Stimulated activated CD4-positive, alpha-beta T cell treated with anti-CD3 and anti-CD28 coated beads, TNF-alpha, amount 100 ng/mL, for 4 hours (primary cell): Measurements from ENCODE around the gene SGK2.
A peak's percentile ranks its signal among the peaks of the same experiment; 100 is the strongest.

Experiments used
- DNase-seq, 3 experiments: peaks; one replicate each; pipeline ENCODE4 v3.0.0-alpha.2; 2020; ENCODE audit warnings: low read depth in 3 of 3

SGK2 gene

DNA sequence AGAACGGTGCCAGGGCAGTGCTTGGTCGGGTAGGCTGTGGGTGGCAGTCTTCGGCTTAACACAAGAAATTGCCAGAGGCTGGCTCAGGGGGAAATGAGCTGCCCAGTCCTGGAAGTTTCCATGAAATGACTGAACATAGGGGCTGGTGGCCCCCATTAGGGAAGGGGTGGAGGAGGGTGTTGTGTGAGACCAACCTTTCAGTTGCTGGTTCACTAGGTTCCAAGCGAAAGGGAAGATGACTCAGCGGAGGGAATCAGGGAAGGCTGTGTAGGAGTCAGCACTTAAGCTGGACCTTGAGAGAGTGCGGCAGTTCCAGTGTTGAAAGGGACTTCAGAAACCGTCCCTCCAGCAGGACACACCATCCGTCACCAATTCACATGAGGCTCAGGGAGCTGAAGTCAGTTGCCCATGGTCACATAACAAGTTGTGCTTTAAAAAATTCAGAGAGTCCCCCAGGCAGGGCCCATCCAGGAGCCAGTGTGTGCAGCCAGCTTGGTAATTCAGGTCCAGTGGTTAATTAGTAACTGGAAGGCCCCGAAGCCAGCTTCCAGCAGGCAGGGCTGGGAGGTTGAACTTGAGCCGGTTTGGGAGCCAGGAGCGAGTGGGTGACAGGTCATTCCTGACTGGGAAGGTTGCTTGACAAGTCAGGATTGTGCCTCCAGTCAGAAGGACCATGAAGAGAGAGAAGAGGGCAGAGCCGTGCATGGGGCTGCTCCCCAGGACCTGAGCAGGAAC is at the start of gene SGK2:
SGK2 (plus strand) TSS at position 616 of the 735 bp plus-strand sequence. CDS start 7,469 bp downstream, outside the sequence.
- no peak for DNase-seq

DNA sequence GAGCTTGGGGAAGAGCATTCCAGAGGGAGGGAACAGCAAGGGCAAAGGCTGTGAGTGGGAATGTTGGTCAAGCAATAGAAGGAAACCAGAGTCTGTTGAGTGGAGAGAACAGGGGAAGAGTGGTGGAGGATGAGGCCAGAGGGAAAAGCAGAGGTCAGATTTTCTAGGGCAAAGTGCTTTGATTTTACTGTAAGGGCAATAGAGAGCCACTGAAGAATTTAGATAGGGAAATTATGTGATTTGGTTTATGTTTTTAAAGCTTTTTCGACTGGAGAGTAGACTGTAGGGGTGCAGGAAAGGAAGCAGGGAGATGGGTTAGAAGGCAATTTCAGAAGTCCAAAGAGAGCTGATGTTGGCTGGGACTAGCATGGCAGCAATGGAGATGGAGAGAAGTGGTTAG is 46.9 kb upstream of the SGK2 start:
- no peak for DNase-seq

DNA sequence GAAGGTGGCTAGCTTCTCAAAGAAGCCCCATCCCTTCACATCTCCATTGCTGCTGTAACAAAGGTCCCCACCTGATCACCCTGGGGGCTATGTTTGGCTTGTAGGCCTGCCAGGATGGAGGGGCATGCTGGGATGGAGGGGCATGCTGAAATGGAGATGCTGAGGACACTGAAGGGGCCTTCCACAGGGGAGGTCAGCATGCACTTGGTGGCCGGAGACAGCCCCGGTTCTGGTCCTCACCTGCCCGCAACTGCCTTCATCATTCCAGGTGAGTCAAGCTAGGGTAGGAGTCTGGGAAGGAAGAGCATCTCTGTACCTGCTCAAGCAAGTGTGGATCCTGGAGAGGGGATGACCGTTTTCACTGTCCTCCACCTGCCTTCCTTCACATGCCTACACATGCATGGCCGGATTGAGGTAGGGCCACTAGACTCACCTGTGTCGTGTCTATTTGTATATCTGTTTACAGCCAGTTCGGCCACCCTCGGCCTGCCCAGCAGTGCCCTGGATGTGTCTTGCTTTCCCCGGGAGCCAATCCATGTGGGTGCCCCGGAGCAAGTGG is 45.4 kb upstream of the SGK2 start:
- no peak for DNase-seq

DNA sequence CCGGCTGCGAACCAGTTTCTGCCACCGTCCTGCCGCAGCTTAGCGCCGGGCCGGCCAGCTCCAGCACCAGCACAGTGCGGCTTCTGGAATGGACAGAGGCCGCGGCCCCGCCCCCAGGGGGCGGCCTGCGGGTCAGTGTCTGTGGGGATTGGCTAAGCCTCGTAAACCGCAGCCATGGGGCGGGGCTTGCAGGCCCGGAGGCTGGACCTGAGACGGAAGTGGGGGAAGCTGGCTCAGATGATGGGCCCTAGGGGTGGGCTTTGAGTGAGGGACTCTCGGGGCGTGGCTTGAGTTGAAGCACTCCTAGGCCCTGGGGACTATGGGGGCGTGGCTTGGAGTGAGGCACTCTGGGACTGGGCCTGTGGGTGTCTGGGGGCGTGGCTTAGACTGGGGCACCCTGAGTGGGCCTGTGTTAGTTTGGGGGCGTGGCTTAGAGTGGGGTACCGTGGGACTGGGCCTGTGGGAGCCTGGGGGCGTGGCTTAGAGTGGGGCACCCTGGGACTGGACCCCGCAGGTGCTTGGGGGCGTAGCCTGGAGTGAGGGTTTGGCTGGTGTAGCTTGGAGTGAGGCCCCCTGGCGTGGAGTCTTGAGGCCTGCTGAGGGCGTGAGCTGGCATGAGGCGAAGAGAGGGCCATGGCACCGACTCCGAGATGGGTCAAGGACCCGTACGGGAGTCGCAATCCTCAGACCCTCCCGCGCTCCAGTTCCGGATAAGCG is 44.7 kb upstream of the SGK2 start:
- peak; percentile 68 to 83 (median 83) for DNase-seq

DNA sequence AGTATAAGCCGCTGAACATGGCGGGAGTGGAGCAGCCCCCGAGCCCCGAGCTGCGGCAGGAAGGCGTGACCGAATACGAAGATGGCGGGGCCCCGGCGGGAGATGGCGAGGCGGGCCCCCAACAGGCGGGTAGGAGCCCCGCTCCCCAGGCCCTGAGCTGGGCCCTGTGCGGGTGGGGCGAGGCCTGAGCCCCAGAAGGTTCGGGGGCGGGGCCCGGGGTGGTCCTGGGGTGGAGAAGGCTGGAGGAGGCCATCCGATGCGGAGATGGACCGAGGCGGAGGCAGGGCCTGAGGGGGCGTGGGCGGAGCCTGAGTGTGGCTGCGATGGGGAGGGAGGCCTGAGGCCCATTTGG is 44.2 kb upstream of the SGK2 start:
- DNase-seq, result peak in 1 of 3 experiments; percentile 18

DNA sequence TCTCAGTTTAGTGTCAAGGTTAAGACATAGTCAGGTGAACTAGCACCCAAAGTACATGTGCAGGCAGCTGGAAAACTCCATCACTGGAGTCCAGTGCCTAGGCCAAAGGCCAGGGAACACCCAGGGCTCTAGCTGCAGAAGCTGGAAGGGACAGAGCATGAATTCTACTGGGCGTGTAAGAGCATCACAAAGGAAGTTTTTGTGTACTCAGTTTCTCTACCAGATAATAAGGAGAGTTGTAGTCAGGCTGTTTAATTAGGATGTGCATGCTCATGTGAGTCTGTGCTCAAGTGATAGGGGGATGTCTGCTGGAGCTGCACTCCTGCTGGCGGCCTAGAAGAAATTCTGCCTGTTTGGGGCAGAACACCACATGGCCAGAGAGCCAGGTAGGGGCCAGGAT is 43.2 kb upstream of the SGK2 start:
- no peak for DNase-seq

DNA sequence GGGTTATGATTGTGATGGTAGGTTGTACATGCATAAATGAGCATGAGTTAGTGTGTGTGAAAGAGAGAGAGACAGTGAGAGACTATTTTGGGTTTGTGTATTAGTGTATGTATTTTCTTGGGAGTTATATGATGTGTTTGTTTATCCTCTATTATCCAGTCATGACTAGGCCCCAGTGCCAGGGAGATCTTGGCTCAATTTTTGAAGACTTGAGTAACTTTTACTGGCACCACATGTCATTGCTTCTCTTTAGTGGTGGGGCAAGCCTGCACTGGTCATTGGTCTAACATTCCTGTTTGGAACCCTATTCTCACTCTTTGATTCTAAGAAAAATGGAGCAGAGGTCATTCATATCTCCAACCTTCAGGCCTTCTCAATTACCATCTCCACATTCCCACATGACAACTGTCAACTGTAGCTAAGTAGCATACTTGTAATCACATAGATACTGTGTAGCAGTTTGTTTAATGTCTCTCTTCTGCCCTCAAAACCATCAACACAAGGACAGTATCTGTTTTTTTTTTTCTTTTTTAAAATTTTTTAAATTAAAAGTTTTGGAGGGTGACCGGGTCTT is 42.5 kb upstream of the SGK2 start:
- no peak for DNase-seq

DNA sequence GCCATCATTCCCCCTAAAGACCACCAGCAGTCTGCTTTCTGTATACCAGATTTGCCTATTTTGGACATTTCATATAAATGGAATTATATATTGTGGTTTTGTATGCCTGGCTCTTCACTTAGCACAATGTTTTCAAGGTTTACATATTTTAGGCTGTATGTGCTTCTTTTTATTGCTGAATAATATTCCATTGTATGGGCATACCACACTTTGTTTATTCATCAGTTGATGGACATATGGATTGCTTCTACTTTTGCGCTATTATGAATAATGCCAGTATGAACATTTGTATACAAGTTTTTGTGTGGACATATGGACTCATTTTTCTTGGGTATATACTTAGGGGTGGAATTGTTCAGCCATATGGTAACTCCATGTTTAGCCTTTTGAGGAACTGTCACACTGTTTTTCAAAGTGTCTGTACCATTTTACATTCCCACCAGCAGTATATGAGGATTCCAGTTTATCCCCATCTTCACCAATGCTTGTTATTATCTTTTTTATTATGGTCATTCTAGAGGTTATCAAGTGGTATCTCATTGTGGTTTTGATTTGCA is 38.7 kb upstream of the SGK2 start:
- DNase-seq, result no peak

DNA sequence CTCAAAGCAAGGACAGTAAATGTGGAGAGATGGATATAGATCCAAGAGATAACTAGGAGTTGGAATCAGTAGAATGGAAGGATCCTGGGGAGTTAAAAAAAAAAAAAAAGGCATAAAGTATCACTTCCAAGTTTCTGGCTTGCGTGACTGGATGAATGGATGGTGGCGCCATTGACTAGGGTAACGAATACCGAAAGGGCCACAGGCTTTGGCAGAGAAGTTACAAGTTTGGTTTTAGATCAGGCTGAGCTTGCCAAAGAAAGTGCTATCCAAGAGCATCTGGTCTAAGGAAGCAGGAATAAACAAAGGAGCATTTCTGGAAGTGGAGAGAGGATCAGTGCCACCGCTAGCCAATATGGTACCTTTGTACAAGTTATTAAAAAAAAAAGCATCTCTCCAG is 33.8 kb upstream of the SGK2 start:
- DNase-seq, result no peak

DNA sequence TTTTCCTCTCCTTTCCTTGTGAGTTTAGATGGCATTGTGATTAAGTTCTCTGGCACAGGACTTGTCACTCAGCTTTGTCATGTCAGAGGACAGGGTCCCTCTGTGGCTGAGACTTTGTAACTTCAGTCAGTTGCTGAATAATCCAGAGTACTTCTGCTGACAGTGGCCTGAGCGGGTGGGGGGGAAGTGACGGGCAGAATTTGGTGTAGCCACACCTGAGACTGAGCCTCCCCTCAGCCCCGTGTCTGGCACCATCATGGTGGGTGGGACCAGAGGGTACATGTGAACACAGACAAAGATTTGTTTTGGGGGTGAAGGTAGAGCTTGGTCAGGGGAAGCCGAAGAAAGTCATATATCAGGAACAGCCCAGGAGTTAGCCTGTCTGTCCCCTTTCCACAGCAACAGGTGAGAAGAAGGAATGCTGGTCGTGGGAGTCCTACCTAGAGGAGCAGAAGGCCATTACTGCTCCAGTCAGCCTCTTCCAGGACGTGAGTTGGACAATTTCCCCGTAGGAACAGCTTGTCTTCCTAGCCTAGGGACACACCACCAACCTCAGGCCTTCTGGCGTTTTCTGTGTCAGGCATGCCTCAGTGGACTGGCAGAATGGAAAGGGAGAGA is 30.5 kb upstream of the SGK2 start:
- no peak for DNase-seq

DNA sequence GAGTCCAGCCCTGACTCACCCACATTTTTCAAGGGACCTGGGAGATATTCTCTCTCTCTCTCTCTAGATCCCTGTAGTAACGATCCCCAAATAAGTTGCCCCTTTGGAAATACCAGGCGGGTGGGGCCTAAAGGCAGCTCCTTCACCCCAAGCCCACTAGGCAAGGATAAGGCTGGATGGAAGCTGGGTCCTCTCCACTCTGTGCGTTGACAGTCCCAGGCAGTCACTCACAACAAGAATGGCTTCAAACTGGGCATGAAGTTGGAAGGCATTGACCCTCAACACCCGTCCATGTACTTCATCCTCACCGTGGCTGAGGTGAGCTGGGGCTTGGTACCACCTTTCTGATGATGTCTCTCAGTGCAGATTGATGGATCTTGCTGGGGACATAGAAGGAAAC is 29.8 kb upstream of the SGK2 start:
- no peak for DNase-seq

DNA sequence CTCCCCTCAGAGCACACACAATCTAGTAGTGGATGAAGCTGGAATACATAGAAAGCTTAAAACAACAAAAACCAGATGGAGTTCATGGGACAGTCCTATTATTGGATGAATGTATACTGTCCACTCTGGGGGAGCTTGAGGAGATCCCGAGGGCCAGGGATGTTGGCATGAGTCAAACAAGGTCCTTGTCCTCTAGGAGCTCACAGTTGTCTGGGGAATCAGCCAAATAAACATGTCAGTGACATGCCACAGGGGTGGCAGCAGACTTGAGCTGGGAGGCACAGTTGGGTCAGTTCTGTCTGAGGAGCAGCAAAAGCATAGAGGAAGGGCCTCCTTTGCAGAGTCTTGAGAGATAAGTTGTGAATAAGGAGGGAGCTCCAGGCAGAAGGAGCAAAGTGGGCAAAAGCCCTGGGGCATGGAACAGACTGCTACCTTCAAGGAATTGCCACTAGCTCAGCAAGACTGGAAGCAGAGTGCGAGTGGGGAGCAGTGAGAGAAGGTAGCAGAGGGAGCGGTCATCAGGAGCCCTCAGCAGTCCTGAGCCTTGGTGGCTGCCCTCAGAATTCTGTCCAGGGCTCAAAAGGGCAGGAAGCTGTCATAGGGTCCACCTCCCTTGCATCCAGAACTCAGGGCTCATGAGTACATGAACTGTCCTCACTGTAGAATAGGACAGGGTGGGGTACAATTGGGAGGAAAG is 29.2 kb upstream of the SGK2 start:
- DNase-seq, result no peak

DNA sequence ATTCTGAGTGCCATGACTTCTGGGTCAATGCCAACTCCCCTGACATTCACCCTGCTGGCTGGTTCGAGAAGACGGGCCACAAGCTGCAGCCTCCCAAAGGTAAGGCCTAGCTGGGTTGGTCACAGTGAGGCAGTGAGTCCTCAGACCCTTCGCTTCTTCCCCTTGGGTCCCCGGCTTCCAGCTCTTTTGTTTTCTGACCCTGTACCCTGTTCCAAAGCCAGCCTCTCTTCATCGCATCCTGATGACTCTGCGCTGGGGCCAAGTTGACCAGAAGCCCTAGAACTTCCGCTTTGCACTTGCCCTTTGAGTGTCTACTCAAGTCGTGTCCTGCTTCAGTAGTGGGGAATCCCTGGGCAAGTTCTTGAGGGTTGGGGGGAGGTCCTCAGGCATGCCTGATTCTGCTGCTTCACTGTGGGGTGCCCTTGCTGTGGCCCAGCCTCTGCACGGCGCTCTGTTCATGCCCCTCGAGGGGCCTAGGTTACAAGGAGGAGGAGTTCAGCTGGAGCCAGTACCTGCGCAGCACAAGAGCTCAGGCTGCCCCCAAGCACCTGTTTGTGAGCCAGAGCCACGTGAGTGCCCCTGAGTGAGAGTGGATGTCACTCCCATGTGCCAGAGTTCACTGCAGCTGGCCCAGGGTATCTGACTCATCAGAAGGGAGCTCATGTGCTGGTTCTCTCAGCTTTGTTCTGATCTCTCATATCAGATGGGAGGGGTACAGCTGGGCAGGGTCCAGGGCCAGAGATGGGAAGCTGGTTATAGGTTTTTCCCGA is 28.3 kb upstream of the SGK2 start:
- DNase-seq, result no peak

DNA sequence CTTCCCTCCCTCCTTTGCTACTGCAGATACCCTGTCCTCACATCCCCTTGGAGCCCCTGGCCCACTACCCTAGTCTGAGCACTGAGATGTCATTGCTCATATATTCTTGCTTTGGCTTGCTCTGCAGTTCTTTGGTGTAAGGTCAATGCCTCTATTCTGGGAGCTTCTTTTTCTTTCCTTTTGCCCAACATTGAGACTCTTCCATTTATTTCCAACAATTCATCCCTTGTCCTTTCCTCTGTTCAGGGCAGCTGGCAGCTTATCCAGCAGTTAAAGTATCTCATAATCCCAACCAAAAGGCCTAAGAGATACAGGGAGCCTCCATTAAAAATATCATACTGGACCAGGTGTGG is 27.8 kb upstream of the SGK2 start:
- no peak for DNase-seq

DNA sequence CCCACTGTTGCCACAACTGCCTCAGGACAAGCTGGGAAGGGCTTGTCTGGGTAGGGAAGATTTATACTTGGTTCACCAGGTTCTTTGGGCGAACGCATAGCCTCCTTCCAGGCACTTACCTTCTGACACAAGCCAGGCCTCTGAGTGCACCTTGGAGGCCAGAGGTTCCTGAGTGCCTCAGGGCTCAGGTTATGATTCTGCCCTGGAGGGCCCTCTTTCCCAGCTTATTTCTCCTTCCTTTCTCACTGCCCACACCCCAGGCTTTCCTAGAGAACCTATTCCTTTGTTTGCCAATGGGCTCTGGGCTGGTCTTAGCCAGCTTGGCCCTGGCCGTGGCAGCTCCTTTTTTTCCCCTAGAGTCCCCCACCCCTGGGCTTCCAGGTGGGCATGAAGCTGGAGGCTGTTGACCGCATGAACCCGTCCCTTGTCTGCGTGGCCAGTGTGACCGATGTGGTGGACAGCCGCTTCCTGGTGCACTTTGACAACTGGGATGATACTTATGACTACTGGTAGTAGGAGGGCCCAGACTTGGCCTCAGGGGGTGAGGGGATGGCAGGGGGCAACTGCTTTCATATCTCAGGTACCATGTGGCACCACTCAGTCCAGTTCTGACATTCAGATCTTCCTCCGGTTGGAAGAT is 26.3 kb upstream of the SGK2 start:
- no peak for DNase-seq

DNA sequence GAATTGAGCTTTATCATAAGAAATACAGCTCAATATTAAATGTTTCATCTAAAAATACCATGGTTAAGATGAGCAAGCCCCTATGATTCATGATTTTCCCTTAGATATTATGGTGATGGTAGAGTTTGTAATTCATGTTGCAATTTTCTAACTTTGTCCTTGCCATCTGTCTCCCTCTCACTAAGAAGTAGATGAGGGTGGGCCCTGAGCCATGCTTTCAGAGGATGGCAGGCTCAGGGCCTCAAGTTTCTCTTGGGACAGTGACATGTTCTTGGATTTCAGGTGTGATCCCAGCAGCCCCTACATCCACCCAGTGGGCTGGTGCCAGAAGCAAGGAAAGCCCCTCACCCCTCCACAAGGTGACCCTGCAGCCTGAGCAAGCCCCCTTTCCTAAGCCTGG is 25.8 kb upstream of the SGK2 start:
- no peak for DNase-seq

DNA sequence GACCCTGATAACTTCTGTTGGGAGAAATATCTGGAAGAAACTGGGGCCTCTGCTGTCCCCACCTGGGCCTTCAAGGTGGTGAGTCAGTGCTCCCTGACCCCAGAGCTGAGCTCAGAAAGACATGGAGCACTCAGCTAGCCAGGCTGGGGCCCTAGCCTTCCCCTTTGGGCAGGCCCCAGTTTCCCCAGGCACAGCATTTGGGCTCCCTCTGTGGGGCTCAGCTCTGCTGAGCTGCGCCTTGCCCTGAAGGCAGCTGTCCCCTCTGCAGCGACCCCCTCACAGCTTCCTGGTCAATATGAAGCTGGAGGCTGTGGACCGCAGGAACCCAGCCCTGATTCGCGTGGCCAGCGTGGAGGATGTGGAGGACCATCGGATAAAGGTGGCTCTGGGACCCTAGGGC is 24.8 kb upstream of the SGK2 start:
- no peak for DNase-seq

DNA sequence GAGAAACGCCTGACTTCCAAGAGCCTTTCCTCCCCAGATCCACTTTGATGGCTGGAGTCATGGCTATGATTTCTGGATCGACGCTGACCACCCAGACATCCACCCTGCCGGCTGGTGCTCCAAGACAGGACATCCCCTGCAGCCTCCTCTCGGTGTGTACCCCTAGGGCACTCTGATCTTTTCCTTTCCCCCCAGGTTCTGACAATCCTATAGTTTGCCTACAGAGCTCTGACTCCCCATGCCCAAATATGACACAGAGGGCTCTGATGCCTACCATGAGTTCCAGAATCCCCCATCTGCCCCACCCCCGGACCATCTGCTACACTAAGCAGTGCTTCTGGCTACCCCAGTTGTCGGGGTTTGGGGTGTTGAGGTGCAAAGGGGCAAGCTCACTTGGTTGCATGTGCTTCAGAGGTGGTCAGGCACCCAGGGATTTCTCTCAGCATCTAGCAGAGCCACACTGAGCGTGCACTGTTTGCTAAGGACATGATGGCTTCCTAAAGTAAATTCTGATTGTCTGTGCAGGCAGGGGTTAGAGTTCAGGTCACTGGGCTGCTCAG is 24.0 kb upstream of the SGK2 start:
- no peak for DNase-seq

DNA sequence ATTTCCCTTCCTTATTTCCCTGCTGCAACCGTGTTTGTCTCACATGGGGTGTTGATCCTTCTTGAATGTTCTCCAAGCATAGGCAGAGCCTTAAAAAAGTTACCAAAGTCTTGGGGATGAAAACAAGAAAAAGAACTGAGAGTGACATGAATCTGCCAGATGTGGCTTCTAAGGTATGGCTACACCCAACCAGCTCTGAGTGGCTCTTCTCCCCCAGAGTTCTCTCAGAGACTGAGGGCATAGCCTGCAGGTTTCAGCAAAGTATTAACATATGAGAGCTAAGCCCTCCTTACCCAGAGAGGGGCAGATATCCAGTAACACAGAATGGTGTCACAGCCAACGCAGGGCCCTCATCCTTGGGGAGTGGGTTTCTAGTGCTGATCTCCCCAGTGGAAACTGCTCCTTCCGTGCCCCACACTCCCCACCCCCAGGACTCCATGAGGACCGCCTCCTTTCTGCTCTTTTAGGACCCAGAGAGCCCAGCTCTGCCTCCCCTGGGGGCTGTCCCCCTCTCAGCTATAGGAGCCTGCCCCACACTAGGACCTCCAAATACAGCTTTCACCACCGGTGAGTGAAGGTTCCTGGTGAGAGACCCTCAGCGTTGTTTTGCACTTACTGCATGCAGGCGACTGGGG is 23.3 kb upstream of the SGK2 start:
- DNase-seq, result no peak
